Sigmoid colon (tissue), 4 donors: ENCODE data around the gene OR6K2.

Experiments
- EP300 ChIP-seq, 4 donors: sonication (generic); formaldehyde crosslinking; IDR thresholded peaks; one replicate each; pipeline ENCODE4 v1.6.1; 2017; ENCODE audit warnings: antibody characterized with exemption in 4 of 4
- POLR2A ChIP-seq, 2 donors: fragments of 450-650 bp; IDR thresholded peaks; one replicate each; pipeline ENCODE4 v1.6.1; 2016; ENCODE audit warnings: antibody characterized with exemption in 2 of 2, mild to moderate bottlenecking in 2 of 2, moderate library complexity in 2 of 2
- TF ChIP-seq, protein P1 (sequence below), 4 experiments: fragments of 450-650 bp in 3 of 4; fragments of 200-600 bp in 1 of 4; IDR thresholded peaks; one replicate each; pipeline ENCODE4 v1.5.1; 2016 to 2019; ENCODE audit warnings: antibody characterized with exemption in 4 of 4, mild to moderate bottlenecking in 3 of 4, moderate library complexity in 2 of 4

- TF ChIP-seq, protein P1, sequence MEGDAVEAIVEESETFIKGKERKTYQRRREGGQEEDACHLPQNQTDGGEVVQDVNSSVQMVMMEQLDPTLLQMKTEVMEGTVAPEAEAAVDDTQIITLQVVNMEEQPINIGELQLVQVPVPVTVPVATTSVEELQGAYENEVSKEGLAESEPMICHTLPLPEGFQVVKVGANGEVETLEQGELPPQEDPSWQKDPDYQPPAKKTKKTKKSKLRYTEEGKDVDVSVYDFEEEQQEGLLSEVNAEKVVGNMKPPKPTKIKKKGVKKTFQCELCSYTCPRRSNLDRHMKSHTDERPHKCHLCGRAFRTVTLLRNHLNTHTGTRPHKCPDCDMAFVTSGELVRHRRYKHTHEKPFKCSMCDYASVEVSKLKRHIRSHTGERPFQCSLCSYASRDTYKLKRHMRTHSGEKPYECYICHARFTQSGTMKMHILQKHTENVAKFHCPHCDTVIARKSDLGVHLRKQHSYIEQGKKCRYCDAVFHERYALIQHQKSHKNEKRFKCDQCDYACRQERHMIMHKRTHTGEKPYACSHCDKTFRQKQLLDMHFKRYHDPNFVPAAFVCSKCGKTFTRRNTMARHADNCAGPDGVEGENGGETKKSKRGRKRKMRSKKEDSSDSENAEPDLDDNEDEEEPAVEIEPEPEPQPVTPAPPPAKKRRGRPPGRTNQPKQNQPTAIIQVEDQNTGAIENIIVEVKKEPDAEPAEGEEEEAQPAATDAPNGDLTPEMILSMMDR (IDR thresholded peaks at IDR 0.05) = no peak
- TF ChIP-seq POLR2A (IDR thresholded peaks at IDR 0.05) = no peak
- TF ChIP-seq EP300 (IDR thresholded peaks at IDR 0.05) = no peak
Measured at GRCh38 chr1:158730453-158730852, 30.0 kb upstream of the OR6K2 start.
